Measurements from ENCODE around the gene STPG2.
"Not testable (repeated sequence)": the region's sequence is repeated elsewhere in the genome, so short reads cannot be mapped to it uniquely, and the experiment has no call there.

The STPG2 gene

DNA sequence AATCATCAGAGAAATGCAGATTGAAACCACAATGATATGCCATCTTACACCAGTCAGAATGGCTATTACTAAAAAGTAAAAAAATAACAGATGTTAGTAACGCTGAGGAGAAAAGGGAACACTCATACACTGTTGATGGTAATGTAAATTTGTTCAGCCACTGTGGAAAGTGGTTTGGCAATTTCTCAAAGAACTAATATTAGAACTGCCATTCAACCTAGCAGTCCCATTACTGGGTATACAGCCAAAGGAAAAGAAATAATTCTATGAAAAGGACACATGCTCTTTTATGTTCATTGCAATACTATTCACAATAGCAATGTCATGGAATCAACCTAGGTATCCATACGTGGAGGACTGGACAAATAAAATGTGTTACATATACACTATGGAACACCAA lies 566.3 kb downstream of the STPG2 start:
- Histone ChIP-seq H3K9ac (ENCODE audit: low read depth, low read length) (no peak overlapping the region), H3K36me3 (ENCODE audit: control insufficient read depth, insufficient read depth, low read length) (no peaks in the 10 kb centered on the region), H3K27ac (ENCODE audit: low read depth, low read length) (no peak overlapping the region), H3K9me3 (ENCODE audit: control insufficient read depth, insufficient read depth, low read length) (no peaks in the 10 kb centered on the region), H3K4me3 (ENCODE audit: low read depth, low read length) (no peak overlapping the region), H3K4me1 (ENCODE audit: control insufficient read depth, insufficient read depth, low read length) (no peaks in the 10 kb centered on the region), H3K27me3 (ENCODE audit: control insufficient read depth, insufficient read depth, low read length) (no peaks in the 10 kb centered on the region)

DNA sequence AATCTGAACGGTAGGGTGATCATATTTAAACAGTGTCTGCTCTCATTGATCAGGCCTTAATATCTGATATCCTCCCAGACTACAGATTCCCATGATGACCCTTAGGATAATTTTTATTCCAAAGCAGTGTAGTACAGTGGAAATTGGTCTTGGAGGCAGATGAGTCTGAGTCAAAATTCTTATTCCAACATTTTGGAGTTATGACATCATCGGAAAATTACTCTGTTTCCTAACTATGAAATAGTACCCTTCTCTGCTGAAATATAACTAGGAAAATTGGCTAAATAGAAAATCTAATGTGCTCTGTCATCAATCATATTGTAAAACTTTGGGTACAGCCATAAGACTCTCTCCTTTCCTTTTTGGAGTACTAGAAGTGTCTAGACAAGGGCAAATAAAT lies 583.3 kb downstream of the STPG2 start:
- Histone ChIP-seq H3K4me1 (ENCODE audit: control insufficient read depth, insufficient read depth, low read length) (peaks cover 19% of the 10 kb centered on the region), H3K27ac (ENCODE audit: low read depth, low read length) (no peak overlapping the region), H3K9me3 (ENCODE audit: control insufficient read depth, insufficient read depth, low read length) (no peaks in the 10 kb centered on the region), H3K27me3 (ENCODE audit: control insufficient read depth, insufficient read depth, low read length) (no peaks in the 10 kb centered on the region), H3K9ac (ENCODE audit: low read depth, low read length) (no peak overlapping the region), H3K36me3 (ENCODE audit: control insufficient read depth, insufficient read depth, low read length) (no peaks in the 10 kb centered on the region), H3K4me3 (ENCODE audit: low read depth, low read length) (no peak overlapping the region)

DNA sequence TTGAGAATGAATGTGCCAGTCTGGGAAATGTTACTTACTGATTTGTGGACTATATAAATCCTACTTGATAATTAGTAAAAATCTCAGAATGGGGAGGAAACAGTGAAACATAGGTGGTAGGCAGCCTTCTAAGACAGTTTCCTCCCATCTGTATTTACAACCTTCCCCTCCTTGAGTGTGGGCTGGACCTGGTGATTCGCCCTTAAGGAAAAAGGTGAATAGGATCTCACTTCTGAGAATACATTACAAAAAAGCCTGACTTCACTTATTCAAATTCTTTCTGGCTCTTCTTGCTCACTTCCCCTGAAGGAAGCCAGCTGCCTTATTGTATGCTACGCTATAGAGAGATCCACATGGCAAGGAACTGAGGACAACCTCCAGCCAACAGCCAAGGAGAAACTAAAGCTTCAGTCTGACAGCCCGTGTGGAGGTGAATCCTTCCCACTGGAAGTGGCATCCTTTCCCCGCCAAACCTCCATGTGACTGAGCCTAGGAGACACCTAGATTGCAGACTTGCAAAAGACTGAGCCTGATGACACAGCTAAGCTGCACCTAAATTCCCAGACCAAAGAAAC lies 585.0 kb downstream of the STPG2 start:
- H3K4me3 ChIP-seq (ENCODE audit: low read depth, low read length) = no peak overlapping the region
- no peaks in the 10 kb centered on the region for H3K27me3 ChIP-seq (ENCODE audit: control insufficient read depth, insufficient read depth, low read length)
- peak overlapping the region; percentile 61 for H3K27ac ChIP-seq (ENCODE audit: low read depth, low read length)
- H3K9ac ChIP-seq (ENCODE audit: low read depth, low read length) = 0 out of 2 replicates have a peak overlapping the region, but pooled peaks have one; percentile 42
- no peaks in the 10 kb centered on the region for H3K36me3 ChIP-seq (ENCODE audit: control insufficient read depth, insufficient read depth, low read length)
- peaks cover 22% of the 10 kb centered on the region for H3K4me1 ChIP-seq (ENCODE audit: control insufficient read depth, insufficient read depth, low read length)
- H3K9me3 ChIP-seq (ENCODE audit: control insufficient read depth, insufficient read depth, low read length) = no peaks in the 10 kb centered on the region

- H3K27me3 ChIP-seq (ENCODE audit: control insufficient read depth, insufficient read depth, low read length); H3K4me3 ChIP-seq (ENCODE audit: low read depth, low read length); H3K9ac ChIP-seq (ENCODE audit: low read depth, low read length); H3K27ac ChIP-seq (ENCODE audit: low read depth, low read length); H3K9me3 ChIP-seq (ENCODE audit: control insufficient read depth, insufficient read depth, low read length); H3K4me1 ChIP-seq (ENCODE audit: control insufficient read depth, insufficient read depth, low read length); H3K36me3 ChIP-seq (ENCODE audit: control insufficient read depth, insufficient read depth, low read length): not testable (repeated sequence)
These were observed 592.6 kb downstream of the STPG2 start for GRCh38 chr4:97550637-97551036.

GRCh38 chr4:97548943-97549583 lies 594.2 kb downstream of the STPG2 start:
- no peak overlapping the region for H3K4me3 ChIP-seq (ENCODE audit: low read depth, low read length)
- no peaks in the 10 kb centered on the region; the same call in 1 of the 2 replicates for H3K9me3 ChIP-seq (ENCODE audit: control insufficient read depth, insufficient read depth, low read length)
- no peaks in the 10 kb centered on the region for H3K36me3 ChIP-seq (ENCODE audit: control insufficient read depth, insufficient read depth, low read length)
- H3K27me3 ChIP-seq (ENCODE audit: control insufficient read depth, insufficient read depth, low read length) = no peaks in the 10 kb centered on the region
- H3K4me1 ChIP-seq (ENCODE audit: control insufficient read depth, insufficient read depth, low read length) = peaks cover 10% of the 10 kb centered on the region
- no peak overlapping the region for H3K9ac ChIP-seq (ENCODE audit: low read depth, low read length)
- no peak overlapping the region for H3K27ac ChIP-seq (ENCODE audit: low read depth, low read length)

DNA sequence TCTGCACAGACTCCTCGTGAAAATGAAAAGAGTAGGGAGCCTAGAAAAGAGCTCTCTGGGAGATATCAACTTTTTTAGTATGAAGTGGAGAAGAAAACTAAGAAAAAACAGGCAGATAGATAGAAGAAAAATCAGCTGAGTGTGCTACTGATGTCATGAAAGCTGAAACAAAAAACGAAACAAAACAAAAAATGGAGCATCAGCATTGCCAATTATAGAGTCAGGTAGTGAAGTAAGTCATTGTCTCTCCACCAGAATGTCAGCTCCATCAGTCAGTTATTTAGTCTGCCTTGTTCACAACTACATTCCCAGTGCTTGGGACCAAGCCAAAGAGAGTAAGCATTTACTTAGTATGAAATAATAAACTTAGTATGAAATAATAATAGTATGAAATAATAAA lies 595.1 kb downstream of the STPG2 start:
- H3K36me3 ChIP-seq (ENCODE audit: control insufficient read depth, insufficient read depth, low read length) = no peaks in the 10 kb centered on the region
- H3K27ac ChIP-seq (ENCODE audit: low read depth, low read length) = no peak overlapping the region

GRCh38 chr4:97531351-97531750 lies 611.9 kb downstream of the STPG2 start:
- Histone ChIP-seq H3K36me3 (ENCODE audit: control insufficient read depth, insufficient read depth, low read length) (no peaks in the 10 kb centered on the region), H3K27me3 (ENCODE audit: control insufficient read depth, insufficient read depth, low read length) (no peaks in the 10 kb centered on the region), H3K4me1 (ENCODE audit: control insufficient read depth, insufficient read depth, low read length) (no peaks in the 10 kb centered on the region), H3K4me3 (ENCODE audit: low read depth, low read length) (no peak overlapping the region), H3K9me3 (ENCODE audit: control insufficient read depth, insufficient read depth, low read length) (no peaks in the 10 kb centered on the region), H3K9ac (ENCODE audit: low read depth, low read length) (no peak overlapping the region), H3K27ac (ENCODE audit: low read depth, low read length) (no peak overlapping the region)

More for the DNA sequence above, 595.1 kb downstream of the STPG2 start:
- Histone ChIP-seq H3K9me3 (ENCODE audit: control insufficient read depth, insufficient read depth, low read length) (no peaks in the 10 kb centered on the region; the same call in 1 of the 2 replicates), H3K4me1 (ENCODE audit: control insufficient read depth, insufficient read depth, low read length) (peaks cover 10% of the 10 kb centered on the region), H3K27me3 (ENCODE audit: control insufficient read depth, insufficient read depth, low read length) (no peaks in the 10 kb centered on the region), H3K9ac (ENCODE audit: low read depth, low read length) (no peak overlapping the region), H3K4me3 (ENCODE audit: low read depth, low read length) (no peak overlapping the region)

- Histone ChIP-seq H3K27me3 (ENCODE audit: control insufficient read depth, insufficient read depth, low read length) (no peaks in the 10 kb centered on the region), H3K36me3 (ENCODE audit: control insufficient read depth, insufficient read depth, low read length) (no peaks in the 10 kb centered on the region), H3K4me3 (ENCODE audit: low read depth, low read length) (no peak overlapping the region), H3K9ac (ENCODE audit: low read depth, low read length) (no peak overlapping the region), H3K27ac (ENCODE audit: low read depth, low read length) (no peak overlapping the region), H3K9me3 (ENCODE audit: control insufficient read depth, insufficient read depth, low read length) (no peaks in the 10 kb centered on the region), H3K4me1 (ENCODE audit: control insufficient read depth, insufficient read depth, low read length) (no peaks in the 10 kb centered on the region)
These were observed 612.6 kb downstream of the STPG2 start for GRCh38 chr4:97530676-97531075.

DNA sequence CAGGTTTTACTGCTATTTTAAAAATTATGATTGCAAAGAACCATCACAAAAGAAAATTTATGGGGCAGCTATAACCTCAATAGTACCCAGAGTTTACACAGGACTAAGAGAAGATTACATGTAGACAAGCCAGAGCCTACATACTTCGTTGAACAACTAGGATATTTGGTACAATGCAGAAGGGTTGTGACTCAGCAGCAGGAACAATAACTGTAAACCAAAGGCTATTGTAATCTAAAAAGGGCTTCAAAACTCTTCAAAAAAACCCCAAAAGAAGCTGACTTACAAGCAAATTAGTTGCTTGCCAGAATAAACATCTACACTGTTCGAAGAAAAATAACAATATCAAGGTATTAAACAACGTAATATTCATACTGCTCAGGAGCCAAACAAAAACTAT lies 618.0 kb downstream of the STPG2 start:
- peaks cover 4% of the 10 kb centered on the region; the same call in 1 of the 2 replicates for H3K4me1 ChIP-seq (ENCODE audit: control insufficient read depth, insufficient read depth, low read length)
- H3K9ac ChIP-seq (ENCODE audit: low read depth, low read length) = no peak overlapping the region
- H3K9me3 ChIP-seq (ENCODE audit: control insufficient read depth, insufficient read depth, low read length) = no peaks in the 10 kb centered on the region
- no peak overlapping the region for H3K4me3 ChIP-seq (ENCODE audit: low read depth, low read length)
- no peak overlapping the region for H3K27ac ChIP-seq (ENCODE audit: low read depth, low read length)
- no peaks in the 10 kb centered on the region for H3K36me3 ChIP-seq (ENCODE audit: control insufficient read depth, insufficient read depth, low read length)
- no peaks in the 10 kb centered on the region for H3K27me3 ChIP-seq (ENCODE audit: control insufficient read depth, insufficient read depth, low read length)

- no peak overlapping the region for H3K27ac ChIP-seq (ENCODE audit: low read depth, low read length)
These were observed 625.3 kb downstream of the STPG2 start for GRCh38 chr4:97517939-97518338.

DNA sequence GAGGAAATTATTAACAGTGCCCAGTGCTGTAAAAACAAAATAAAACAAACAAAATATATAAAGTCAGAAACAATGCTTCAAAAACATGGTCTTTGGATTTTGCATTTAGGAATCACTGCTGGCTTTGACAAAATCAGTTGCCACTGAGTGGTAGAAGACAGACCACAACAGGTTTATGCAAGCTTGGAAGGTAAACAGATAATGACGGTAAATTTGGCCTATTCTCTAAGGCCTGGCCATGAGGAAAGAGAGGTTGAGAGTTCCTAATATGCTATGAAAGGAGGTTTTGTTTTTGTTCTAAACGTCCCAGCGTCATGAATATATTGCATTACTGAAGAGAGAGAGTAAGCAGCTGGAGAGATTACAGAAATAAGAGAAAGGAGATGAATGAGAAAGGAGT lies 629.4 kb downstream of the STPG2 start:
- Histone ChIP-seq H3K27me3 (ENCODE audit: control insufficient read depth, insufficient read depth, low read length) (no peaks in the 10 kb centered on the region), H3K9ac (ENCODE audit: low read depth, low read length) (no peak overlapping the region), H3K36me3 (ENCODE audit: control insufficient read depth, insufficient read depth, low read length) (no peaks in the 10 kb centered on the region), H3K4me1 (ENCODE audit: control insufficient read depth, insufficient read depth, low read length) (0 out of 2 replicates have a peak, but pooled peaks cover 4% of the 10 kb centered on the region), H3K4me3 (ENCODE audit: low read depth, low read length) (no peak overlapping the region), H3K9me3 (ENCODE audit: control insufficient read depth, insufficient read depth, low read length) (no peaks in the 10 kb centered on the region), H3K27ac (ENCODE audit: low read depth, low read length) (no peak overlapping the region)

More at GRCh38 chr4:97517939-97518338, 625.3 kb downstream of the STPG2 start:
- Histone ChIP-seq H3K27me3 (ENCODE audit: control insufficient read depth, insufficient read depth, low read length) (no peaks in the 10 kb centered on the region), H3K4me3 (ENCODE audit: low read depth, low read length) (no peak overlapping the region), H3K9me3 (ENCODE audit: control insufficient read depth, insufficient read depth, low read length) (no peaks in the 10 kb centered on the region), H3K36me3 (ENCODE audit: control insufficient read depth, insufficient read depth, low read length) (no peaks in the 10 kb centered on the region), H3K4me1 (ENCODE audit: control insufficient read depth, insufficient read depth, low read length) (0 out of 2 replicates have a peak, but pooled peaks cover 4% of the 10 kb centered on the region), H3K9ac (ENCODE audit: low read depth, low read length) (no peak overlapping the region)
